Activated naive CD4-positive, alpha-beta T cell treated with anti-CD3 and anti-CD28 coated beads, Interleukin-2, amount 50 U/mL, for 16 hours (primary cell): Measurements from ENCODE around the gene C2CD3.
A peak's percentile ranks its signal among the peaks of the same experiment; 100 is the strongest.

Source experiments
- DNase-seq: peaks from one replicate; pipeline ENCODE4 v3.0.0-alpha.2; 2020

Gene C2CD3, protein sequence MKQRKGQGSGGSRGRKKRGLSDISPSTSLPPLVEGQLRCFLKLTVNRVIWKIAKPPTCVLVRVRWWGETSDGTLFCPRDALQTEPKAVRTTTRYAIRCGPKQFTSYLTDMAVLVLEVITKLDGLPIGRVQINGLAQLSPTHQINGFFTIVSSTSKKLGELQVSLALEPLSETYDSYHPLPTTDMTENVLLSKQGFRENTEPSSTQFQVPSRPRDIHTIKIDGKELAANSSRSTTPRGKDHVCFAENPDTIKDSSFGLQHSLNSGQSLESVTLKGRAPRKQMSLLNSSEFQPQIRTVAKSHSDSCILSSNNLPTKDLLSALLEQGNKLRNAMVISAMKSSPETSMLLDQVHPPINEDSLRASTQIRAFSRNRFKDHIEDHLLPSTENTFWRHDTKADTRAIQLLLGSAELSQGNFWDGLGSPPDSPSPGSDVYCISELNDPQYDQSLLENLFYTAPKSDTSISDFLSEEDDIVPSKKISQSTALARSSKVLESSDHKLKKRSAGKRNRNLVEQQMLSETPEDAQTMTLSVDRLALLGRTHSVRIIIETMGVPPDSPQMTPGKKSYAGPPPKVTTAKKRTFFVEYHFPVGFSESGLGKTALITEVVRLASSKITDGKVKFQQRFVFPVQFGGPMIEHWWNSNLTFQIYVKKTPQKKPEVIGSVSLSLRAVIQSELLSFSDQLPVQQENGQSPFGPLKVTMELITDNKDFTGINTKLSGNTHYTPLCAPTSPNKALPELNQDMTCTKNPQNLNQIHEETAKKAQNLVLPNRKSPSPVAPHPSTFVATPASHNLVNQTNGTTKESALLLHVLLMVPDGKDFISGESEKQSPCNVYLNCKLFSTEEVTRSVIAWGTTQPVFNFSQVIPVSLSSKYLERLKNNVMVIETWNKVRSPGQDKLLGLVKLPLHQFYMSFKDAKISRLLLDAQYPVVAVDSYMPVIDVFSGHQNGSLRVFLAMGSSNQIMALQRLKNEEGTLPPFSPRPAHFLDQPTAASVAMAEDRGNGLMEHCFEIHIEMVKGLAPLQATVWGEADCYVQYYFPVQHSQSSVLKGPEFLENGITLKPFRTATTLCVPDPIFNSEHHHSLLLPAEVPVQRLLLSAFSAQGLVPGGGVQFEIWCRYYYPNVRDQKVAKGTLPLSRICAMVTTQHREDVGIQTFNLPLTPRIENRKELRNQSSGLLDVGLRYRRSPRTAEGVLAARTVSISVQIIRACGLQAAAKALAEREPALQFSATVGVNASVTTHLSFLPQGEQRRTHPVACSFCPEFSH (N-terminal part only)

DNA sequence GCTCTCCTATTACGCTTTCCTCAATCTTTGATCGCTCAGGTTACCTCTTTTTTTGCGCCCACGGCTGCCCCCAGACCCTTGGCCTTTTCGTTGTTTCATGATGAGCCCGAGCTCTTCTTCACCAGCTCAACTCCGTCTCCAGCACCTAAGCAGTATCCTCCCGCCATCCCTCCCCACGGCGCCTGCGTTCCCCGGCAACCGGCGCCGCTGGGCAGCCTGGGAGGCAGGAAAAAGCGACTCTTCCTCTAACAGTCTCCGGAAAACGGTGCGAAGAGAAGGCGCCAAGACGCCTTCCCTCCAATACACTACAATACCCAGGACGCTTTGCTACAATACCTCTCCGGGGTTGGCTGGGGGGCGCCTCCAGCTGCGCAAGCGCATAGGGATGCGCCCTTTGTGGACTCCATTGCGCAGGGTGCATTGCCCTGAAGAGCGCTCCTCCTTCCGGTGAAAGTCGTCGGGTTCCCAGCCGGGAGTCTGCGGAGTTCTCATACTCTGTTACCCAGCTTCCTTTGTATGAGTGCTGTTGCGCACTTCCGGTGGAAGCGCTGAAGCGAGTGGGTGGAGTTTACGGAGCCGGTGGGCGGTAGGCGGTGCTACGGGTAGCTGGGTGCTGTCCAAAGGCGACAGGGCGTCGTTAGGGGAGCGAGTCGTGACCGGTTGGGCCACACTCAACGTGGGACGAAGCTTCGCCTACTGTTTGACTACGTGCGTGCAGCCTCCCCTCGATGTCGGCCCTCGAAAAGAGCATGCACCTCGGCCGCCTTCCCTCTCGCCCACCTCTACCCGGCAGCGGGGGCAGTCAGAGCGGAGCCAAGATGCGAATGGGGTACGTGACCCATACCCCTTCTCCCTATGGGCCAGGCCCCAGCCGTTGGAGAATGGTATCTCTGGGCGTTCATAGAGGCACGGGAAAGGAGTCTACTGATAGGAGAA, at the start of gene C2CD3, which contains the start of gene PPME1:
Gene C2CD3, minus strand, starts transcription at position 309 of the 936 bp plus-strand sequence. Its CDS starts 210 bp downstream, at position 99.
Gene PPME1, plus strand, starts transcription at position 596 of the 936 bp plus-strand sequence. Its CDS starts 133 bp downstream, at position 729.
- peak; percentile 97 for DNase-seq

GRCh38 chr11:74220376-74220775, 49.6 kb upstream of the C2CD3 start:
- DNase-seq, result no peak

GRCh38 chr11:74212533-74212932, 41.7 kb upstream of the C2CD3 start:
- no peak for DNase-seq

- no peak for DNase-seq
Observed at GRCh38 chr11:74208507-74208906, 37.7 kb upstream of the C2CD3 start.

DNA sequence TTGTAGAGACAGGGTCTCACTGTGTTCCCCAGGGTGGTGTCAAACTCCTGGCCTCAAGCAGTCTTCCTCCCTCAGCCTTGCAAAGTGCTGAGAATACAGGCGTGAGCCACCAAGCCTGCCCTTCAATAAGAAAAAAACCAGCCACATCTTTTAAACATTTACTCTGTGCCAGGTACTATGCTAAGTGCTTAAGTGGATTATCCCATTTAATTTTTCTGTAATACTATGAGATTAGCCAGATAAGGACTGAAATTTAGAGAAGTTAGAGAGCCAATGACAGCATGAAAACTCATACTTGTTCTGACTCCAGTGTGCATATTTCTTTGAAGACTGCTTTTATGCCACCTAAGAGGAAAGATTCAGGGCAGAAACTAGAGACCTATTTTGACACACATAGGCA, 35.9 kb upstream of the C2CD3 start:
- no peak for DNase-seq

GRCh38 chr11:74205181-74205580, 34.4 kb upstream of the C2CD3 start:
- no peak for DNase-seq

DNA sequence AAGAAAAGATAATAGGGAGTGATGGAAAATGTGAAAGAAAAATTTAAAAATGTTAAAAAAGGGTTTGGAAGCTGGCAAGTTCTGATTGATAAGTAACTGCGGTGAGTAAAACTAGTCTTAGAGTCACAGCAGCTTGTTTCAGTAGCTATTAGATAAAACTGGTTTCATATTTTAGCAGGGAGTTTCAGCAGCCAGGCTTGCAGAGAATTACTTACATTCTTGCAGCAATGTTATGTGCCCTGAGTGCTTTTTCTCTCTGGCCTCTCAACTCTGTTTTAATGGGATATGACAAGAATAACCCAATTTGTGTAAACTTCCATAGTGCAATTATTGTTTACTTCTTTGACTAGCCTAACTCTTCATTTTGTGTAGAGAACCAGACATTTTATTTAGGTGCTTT, 33.9 kb upstream of the C2CD3 start:
- no peak for DNase-seq

- no peak for DNase-seq
Observed at GRCh38 chr11:74203966-74204365, 33.2 kb upstream of the C2CD3 start.

GRCh38 chr11:74196781-74197486, 26.1 kb upstream of the C2CD3 start:
- DNase-seq, result no peak

DNA sequence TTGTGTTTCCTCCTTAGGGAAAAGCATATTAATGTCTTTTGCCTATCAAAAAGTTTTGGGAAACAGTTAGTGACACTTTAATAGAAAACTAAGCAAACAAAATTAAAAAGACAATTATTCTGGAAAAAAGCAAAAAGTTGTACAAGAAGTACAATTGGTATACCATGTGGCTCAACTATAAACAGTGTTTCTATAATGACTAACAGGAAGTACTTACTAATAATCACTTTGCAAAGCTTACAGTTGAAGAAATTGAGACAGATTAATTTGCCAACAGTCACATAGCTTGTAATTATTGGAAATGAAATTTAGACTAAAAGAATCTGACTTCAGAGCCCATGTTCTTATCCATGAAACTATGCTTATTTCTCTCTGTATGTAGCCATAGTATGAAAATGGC, 25.0 kb upstream of the C2CD3 start:
- DNase-seq, result no peak

- no peak for DNase-seq
Observed at GRCh38 chr11:74185695-74186094, 14.9 kb upstream of the C2CD3 start.

- no peak for DNase-seq
Observed at GRCh38 chr11:74185285-74185684, 14.5 kb upstream of the C2CD3 start.

GRCh38 chr11:74182635-74183034, 11.8 kb upstream of the C2CD3 start:
- no peak for DNase-seq

DNA sequence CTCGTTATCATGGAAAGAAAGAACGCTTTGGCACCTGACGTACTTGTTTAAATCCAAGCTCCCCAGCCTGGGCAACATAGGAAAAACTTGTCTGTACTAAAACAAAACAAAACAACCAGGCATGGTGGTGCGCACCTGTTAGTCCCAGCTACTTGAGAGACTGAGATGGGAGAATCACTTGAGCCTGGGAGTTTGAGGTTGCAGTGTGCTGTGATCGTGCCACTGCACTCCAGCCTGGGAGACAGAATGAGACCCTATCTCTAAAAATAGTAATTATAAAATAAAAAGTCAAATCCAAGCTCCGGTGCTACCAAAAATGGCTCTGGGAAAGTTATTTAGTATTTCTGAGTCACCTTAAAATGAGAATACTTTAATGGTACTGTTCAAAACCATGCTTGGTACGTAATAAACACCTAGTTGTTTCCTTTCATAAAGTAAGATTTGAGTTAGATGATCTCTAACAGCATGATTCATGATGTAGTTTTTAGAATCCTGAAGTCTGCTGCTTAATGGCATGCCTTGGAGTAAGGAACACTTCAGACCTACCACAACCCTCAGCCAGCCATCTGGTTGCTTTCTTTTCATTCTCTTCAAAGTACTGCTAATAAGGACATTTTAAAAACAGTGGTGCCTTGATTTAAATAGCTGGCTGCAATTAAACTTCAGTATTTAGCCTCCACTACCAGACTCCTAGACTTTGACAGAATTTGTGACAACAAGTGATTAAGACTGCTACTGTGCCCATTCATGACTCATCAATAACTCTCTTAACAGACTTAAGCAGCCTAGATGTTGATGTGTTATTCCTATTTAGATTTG, 8.6 kb upstream of the C2CD3 start:
- no peak for DNase-seq

GRCh38 chr11:74175920-74176319, 5.1 kb upstream of the C2CD3 start:
- no peak for DNase-seq

DNA sequence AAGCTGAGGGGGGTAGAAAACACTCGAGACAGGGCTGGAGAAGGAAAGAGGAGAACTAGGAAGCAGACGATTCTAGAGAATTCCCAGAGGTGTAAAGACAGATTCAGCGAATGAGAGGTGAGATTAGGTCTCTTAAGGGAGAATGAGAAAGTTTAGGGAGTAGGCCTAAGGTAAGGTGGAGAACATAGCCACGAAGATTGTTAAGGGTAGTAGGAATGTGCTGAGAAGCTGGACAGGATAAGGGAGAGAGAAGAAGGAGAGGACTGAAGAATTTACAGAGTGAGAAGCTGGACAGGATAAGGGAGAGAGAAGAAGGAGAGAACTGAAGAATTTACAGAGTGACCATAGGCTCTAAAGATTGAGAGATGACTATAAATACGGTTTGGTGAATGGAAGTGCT, 1.2 kb upstream of the C2CD3 start:
- DNase-seq, result no peak

DNA sequence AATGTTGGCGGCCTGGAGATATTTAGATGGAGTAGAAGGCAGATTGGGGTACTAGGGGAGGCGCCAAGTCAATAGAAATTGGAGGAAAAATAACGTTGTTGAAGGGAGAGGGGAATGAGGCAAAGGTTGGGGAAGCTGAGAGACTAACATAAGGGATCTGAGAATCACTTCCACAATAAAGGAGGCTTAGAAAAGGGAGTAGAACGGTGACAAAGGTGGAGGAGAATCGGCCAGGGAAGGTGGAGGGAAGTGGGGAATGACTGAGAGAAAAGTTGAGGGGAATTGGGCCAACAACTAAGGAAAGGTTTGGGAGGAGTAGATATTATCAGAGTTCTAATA, 797 bp upstream of the C2CD3 start:
- no peak for DNase-seq

DNA sequence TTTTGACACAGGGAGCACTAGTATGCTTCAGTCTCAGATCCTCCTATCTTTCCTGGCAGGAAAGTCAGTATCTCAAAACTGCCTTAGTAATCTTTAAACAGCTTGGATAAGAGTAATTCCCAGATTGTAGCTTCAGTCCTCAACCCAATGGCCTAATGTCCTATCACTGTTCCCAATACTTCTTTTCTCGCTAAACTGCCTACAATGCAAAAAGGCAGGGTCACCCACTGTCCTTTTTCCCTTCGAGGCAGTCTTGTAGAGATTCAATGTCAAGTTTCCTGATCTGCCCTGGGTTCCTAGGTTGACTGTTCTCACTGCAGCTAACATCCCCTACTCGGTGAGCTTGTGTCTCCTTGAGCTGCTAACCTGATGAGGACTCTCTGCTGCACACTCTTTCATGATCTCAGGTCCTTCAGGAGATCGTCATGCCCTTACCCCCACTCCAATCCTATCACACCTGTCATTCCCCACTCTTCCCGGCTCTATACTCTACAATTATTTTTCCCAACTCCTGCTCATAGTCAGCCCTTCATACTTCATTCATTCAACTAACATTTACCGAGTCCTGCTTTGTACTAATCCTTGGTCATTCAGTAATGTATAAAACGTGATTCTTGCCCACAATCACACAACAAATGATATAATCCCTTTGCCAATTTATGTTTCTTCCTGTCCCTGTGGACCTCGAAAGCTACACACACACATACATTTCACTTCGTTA, 904 bp downstream of the C2CD3 start:
- no peak for DNase-seq

DNA sequence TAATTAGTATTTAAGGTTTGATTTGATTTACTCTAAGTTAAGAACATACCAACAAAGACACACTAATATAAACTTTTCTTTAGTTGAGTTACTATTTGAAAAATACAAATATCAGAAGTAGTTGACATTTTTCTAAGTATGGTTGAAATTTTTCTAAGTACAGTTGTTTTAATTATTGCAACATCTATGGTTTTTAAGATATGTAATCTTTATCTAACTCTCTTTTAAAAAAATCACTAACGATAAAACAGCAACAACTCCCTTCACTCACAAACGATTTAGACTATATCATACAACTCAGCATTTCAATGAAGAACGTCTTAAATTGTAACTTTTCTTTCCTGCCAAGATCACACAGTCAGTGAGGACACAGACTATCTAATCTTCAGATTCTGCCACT, 2.0 kb downstream of the C2CD3 start:
- DNase-seq, result no peak
